Activated T-cell treated with anti-CD3 and anti-CD28 coated beads for 48 hours (primary cell): ENCODE results near the gene TMEM252.

ENCODE experiments used
- DNase-seq: peaks from one replicate; pipeline ENCODE4 v3.0.0-alpha.2; 2020; ENCODE audit warnings: low read depth

Gene TMEM252

DNA sequence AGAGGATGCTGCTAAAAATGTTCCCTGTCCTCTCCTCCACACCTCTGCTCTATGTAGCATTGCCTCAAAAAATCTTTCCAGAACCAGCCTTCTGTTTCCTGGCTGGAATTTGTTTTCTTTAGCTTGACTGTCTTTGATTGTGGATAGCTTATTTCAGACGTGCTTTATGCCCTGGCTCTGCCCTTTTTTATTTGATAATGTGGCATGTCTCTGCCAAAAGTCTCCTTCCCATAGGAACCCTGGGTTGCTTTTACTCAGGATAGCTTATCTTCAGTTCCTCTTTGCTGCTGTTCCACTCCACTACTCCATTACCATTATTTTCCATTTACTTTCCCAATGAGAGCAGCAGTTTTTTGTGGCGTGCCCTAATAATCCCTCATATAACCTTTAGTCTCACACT is 885 bp upstream of the TMEM252 start:
- no peak for DNase-seq

DNA sequence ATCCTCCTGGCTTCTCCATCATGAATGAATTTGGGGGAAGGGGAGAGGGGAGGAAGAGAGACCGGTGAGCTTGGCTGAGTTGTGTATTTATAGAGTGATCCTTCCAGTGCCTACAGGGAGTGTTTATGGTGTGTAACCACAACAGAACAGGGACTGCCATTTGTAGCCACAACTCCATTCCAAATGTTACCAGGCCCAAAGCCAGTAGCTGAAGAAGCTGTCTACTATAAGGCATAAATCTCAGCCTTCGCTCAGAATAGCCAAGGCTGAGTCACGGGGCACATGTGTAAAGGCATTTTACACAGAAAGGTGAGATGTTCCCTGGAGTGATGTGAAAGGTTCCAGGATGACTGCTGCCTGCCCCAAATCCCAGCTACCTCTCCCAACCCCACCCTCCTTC is 2.5 kb downstream of the TMEM252 start:
- DNase-seq = no peak

DNA sequence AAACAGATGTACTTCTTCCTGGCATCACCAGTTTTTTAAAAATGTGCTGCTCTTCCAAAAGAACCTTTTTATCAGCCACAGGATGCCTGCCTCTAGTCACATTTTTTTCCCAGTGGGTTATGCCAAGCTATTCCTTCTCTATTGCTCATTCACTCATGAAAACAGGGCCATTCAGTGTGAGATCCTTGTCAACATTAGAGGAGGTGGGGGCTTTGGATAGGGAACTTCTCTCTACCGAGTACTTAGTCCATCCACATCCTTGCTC is 3.1 kb downstream of the TMEM252 start:
- DNase-seq = no peak

DNA sequence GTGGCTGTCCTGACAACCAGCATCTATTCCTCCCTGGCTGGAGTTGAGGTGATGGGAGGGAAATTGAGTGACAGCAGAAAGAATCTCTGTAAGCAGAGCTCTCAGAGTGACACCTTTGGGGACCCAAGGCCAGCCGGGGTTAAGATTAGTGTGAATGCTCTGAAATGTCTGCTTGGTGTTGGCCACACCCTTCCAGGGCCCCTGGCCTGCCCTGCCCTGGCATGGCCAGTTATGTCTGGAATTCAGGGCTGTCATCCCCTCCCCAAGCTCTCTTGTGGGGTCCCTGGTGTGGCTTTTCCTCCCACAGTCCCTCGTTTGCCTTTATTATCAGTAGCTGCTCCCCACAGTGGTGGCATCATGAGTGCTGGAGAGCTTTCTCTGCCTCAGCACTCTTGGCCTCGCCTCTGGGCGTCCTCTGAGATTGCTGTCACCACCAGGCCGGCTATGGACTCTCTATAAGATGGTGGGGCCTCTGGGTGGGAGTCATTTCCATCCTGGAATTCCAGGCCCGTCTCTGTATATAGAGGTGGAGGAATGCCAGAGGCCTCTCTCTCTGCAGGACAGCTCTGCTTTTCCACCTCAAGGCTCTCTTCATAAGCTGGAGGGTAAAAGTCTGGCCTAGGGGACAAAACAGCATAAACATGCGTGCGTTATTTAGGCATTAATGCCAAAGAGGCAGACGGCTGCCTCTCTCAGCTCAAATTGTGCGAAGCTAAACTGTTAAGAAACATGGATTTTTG is 3.6 kb downstream of the TMEM252 start:
- no peak for DNase-seq

DNA sequence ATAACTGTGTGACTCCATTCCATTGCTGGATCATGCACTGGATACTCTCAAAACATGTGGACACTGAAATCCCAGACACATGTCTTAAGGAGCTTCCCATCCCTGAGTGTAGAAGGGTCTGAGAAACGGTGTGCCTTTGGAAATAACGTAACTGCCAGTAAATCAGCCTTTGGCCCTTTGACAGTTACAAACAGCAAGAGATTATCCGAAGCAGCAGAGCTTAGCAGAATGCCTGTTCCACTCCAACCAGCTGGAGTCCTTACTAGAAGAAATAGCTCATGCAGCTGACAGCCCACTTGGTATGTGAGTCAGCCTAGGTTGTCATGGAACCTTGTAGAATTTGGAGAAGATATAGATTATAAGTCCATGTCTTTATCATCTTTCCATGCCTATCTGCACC is 7.0 kb downstream of the TMEM252 start:
- no peak for DNase-seq

DNA sequence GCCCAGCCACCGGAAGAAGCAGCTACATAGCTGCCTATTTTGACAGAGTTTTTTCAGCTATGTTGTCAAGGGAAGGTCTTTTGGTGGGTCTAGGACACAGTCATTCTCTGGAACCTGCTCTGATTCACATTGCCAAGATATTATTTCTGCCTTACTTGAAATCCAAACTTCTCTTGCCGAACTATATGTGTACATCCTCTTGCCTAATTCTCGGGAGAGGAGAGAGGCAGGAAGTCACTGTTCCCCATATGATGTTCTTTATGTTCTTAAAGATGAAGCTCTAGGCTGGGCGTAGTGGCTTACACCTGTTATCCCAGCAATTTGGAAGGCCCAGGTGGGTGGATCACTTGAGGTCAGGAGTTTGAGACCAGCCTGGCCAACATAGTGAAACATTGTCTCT is 8.6 kb downstream of the TMEM252 start:
- DNase-seq = no peak

DNA sequence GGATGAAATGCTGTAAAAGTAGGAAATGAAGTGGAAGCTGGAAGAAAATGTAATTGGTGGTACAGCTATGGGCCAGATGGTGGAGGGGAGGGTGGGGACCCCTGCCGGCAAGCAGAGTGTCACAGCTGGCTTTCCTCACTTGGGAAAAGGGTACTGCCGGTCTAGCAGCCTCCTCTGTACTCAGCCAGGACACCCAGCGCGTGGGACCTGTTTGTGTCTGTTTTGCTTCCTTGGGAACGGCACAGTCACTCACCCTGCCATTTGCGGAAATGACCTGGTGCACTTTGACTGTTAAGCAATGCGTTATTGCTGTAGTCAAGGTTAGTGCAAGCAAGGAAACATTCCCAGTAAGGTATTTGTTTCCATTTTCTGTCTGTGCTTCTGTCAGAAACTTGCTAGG is 10.1 kb downstream of the TMEM252 start:
- no peak for DNase-seq

DNA sequence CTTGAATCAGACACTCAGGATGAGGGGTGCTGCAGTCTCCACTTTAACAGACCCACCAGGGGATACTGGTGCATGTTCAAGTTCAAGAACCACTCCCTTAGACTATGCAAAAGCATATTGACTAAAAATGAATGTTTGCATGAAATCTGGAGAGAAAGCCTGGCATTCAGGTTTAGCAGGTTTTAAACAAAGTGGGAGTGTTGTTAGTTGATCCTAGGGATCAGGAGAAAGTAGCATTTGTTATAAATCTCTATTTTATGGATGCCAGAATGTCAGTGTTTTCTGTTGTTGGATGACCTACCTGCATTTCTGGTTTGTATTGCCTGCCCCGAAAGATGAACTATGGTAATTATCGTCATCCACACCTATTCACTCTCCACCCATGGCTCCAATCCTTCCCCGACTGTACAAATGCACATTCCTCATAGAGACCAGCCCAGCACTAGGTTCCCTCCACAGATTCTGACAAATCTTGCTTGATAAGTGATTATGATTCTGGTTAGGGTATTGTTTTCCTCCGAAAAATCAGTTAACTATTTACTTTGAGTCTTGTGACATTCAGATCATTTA is 17.2 kb downstream of the TMEM252 start:
- DNase-seq = no peak

DNA sequence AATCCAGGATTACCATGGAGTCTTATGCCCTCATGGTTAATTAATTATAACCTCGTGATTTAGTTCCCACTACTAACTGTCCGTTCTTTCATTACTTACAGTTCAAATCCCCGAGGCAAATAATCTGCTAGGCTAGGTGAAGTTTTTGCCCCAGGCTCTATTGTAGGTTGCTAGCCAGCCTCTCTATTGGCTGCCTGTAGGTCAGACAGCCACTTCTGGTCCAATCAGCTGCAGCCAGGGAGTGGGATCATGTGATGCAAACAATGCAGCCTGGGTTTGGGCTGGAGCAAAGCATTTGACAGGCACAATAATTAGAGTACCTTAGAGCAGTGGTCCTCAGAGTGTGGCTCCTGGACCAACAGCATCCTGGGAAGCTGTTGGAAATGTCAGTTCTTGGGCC is 17.7 kb downstream of the TMEM252 start:
- no peak for DNase-seq

DNA sequence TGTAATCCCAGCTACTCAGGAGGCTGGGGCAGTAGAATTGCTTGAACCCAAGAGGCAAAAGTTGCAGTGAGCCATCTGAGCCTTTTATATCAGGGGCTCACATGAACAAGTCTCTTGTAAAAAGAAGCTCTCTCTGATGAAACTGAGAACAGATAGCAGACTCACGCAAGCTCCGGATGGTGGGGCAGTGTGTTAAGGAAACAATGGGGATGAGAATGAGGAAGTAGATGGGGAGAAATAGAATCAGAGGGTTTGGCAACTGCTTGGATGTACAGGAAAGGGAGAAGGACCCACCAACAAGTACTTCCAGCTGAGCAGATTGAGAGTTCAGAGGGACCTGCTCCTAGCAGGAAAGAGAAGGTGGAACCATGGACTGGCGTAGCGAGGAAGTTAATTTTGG is 18.6 kb downstream of the TMEM252 start:
- no peak for DNase-seq

DNA sequence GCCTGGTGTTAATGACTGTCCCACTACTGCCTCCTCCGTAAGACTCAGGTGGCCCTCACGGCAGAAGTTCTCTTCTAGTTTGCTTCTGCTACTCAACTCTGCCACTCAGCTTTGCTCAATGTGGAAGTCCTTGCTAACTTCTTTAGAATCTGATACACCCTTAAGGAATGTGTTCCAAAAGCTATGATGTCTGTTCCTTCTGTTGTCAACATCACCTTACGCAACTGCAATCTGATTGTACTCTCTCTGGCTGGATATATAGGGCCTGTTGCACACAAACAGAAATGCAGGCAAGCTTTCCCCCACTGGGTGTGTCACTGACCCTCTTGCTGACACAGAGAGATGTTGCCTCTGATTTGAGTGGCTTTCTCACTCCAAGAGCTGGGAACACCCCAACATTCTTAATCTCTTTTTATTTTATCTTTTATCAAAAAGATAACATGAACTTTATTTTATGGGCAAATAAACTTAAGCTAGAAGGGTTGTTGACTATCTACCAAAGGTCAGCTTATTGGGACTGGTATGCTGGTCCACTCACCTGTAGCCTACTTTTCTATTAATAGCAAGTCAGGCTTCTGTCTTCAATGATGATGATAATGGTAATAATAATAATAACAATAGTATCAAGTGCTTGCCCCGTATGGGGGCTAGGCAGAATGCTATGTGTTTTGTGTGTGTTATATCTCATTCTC is 25.2 kb downstream of the TMEM252 start:
- DNase-seq = no peak

DNA sequence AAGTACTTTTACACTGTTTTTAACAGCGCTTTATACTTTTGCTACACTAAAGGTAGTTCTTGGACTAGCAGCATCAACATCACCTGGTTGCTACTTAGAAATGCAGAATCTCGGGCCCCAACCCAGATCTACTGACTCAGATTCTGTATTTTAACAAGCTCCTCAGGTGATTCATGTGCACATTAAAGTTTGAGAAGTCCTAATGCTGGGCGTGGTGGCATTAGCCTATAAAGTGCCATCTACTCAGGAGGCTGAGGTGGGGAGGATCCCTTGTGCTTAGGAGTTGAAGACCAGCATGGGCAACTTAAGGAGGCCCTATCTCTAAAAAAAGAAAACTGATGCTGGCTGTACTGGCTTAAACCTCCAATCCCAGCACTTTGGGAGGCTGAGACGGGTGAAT is 26.7 kb downstream of the TMEM252 start:
- no peak for DNase-seq

DNA sequence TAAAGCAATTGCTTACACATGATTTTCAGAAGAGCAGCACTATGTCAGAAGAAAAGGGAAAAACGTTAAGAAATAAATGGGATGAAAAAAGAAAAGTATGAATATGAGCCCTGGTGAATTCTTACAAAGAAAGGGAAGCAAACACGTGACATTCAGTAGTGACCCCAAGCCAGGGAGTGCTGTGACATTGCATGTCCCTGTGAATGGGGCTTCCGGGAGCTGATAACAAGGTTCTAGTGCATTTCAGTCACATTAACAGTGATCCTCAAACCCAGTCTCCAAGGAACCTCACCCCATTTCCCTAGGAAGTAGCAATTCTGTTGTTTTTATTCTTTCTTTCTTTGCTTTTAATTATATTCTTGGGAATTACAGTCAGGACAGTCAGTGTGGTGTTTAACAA is 27.3 kb downstream of the TMEM252 start:
- DNase-seq = no peak

DNA sequence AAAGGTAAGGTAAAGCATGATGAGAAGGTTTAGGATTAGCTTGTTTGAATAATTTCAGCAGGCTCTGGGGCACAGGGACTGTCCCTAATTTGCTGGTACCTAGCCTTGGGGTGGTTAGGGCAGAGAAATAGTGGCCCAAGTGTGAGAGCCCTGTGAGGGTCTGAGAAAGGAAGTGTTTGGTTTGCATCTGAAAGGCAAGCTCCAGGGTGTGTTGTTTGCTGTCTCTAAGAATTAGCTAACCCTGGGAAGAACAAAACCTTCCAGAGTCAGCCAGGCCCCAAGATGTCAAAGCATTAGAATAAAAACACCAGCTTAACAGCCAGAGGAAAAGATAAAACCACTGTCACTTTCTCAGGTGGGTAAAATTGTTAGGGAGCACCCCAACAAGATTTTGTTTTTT is 31.0 kb downstream of the TMEM252 start:
- DNase-seq = no peak

DNA sequence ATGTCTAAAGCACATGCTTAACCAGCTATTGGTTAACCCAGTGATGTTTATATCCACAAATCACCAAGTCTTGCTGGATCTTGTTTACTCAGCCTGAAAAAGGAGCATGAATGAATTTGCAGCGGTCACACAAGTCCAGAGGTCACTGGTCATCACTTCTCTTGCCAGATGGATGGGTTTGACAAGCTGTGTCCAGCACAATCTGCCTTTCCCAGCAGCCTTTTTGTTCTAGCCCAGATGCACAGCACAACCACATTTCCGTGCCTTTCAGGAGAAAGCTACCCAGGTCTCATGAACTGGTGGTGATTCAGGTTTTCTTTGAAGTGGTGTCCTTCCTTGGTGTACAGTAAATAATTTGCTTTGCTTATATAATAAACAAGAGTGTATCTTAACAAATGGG is 32.1 kb downstream of the TMEM252 start:
- DNase-seq = no peak

DNA sequence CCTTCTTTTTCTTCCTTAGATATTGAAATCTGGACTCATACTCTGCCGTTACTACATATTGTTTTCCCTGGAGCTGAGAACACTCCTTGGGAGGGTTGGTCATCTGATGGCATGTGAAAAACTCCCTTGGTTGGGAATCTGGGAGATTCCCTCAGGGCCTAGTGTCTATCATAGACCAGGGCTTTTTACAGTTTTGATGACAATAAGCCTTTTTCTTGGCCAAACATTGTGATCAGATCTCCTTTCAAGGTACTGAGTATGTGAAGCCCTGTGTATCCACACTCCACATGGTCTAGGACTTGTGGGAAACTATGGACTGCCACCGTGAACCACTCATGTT is 32.9 kb downstream of the TMEM252 start:
- no peak for DNase-seq

DNA sequence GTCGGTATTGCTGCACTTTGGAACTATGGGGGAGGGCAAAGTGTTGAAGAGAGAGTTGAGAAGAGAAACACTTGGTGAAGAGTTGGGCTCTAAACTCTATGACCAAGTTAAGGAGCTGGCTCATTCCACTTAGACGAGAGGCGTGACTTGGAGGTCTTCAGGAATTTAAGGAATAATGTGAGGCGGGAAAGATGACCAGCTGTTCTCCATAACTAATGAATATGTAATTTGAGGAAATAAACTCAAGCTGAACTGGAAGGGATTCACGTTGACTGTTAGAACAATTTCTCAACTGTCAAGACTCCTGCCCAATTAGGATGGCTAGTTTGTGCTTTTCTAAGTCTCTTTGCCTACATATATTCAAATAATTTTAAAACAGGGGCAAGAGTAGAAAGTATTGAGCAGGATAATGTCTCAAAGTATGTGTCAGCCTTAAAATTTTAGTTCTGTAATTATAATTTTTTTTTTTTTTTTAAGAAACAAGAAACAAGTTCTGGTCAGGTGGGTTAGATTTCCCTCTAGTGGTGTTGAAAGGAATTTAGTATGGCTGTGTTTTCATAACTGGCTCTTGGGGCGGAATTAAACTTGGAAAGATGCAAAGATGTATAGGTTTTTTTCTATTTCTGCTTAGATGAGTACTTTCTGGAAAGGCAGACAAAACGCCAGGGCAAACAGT is 33.4 kb downstream of the TMEM252 start:
- DNase-seq = no peak

DNA sequence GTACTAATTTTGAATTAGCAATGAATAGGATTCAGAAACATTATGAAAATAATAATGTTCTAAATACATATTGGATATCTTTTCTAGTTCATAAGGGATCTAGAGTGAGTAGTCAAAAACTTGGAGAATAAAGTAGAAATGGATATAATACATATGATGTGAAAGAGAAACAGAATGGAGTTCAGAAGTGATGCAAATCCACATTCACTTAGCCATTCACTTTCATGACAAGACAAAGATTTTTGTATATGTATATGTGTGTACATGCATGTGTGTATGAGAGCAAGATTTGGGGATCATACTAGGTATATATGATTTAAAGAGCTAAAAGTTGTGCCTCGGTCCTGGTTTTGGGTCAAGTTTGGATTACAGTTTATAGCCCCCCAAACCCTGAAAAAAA is 34.1 kb downstream of the TMEM252 start:
- DNase-seq = no peak

DNA sequence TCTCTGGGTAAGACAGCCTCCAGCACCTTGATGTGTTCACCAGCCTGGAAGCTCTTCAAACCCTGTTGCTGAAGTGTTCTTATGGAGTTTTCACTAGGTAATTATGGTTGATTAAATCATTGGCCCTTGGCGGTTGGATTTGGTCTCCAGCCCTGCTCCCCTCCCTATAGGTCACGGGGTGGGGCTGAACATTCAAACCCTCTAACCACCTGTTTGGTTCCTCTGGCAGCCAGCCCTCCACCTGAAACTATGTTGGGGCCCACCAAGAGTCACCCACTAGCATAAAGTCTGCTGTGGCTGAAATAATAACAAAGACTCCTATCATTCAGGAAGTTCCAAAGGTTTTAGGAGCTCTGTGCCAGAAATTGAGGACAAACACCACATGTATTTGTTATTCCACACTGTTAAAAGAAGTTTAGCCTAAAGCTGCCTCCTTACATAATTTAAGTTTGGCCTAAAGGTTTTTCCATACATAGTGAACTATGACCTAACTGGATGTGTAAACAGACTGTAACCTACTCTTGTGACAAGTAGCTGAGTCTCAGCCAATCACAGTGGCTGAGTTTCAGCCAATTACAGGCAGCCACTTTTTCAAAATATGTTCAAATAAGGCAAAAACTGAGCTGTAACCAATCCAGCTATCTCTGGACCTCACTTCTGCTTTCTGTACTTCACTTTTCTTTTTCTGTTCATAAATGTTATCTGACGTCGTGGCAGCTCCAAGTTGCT is 34.8 kb downstream of the TMEM252 start:
- DNase-seq = no peak

DNA sequence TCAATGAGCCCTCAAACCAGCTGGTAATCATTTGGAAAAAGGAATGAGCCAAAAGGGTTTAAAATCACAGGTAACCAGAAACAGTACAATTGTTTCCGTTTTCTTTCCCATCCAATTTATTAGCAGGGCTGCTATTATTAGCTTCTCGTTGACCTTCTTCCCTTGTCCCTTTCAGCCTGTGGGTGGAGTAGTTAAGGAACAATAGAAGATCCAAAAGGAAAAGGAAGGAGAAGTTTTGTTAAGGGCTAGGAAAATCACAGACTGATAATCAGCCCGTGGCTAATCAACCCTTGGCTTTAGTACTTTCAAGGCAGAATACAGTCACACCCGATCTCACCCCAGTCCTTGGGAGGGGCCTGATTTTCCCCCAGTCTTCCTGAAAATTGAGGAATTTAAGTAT is 38.4 kb downstream of the TMEM252 start:
- no peak for DNase-seq

DNA sequence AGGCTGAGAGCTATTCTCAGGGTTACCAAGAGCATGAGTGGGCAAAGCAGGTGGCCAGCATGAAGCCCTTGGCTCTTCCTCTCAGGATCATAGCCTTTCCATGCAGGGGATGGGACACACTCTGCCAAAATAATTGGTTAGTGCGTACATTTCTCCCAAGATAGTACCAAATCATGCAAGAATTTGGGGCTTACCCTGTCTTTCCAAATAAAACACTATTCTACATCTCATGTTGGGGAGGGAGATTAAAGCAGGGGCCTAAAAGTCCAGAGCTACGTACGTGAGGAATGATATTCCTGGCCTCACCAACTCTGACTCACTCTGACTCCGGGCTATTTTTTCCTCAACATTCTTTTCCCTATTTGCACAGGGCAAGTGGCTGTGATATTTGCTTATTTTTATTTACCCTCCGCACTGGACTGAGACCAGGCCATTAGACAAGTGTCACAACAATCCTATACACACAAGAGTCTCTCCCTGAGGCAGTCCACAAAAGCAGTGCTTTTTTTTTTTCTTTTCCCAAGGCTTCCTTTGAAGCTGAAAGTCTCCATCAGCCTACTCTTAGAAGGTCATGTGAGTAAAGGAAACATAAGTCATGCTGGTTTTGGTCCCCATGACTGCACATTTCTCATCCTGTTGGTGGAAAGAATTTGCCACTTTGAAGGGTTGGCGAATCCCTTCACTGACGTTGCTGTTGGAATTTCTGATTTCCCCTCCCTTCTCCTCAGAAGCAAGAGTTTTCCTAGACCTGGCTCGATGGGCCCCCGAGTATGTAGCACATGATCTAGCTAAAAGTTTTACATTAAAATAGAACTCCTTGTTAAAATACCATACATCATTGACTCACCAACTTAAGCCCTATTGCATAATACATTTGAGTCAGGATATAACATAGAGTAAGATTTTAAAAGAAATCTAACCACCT is 40.0 kb downstream of the TMEM252 start:
- no peak for DNase-seq

DNA sequence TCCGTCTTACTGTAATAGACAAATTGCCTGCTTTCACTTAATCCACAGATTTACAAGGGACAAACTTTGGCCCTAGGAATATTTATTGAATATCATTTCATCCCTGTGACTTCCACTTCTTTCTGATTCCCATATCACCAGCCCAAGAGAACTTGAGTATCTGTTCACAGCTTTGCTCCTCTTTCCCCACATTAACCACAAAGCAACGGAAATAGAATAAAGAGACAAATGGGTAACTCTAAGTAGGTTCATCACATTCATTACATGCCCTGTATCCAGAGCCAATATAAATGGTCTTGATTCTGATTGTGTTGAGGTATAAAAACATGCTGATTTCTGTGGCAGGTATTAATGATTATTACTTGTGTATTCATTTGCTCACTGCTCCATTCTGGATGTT is 41.9 kb downstream of the TMEM252 start:
- no peak for DNase-seq
